ENCODE data around the gene LIX1.

Gene LIX1

DNA sequence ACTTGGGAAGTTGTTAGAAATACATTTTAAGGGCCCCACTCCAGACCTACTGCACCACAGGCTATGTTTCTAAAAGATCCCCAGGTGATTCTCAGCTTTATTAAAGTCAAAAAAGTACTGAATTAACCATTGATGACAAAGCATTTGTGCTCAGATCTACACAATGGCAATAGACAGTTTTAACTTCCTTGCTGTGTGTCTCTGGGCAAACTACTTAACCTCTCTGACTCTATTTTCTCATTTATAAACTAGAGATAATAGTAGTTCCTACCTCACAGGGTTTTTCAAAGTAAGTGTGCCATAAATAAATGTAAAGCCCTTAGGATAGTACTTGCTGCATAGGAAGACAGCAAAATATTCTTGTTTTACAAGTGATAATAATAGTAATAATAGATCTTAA is 66.3 kb downstream of the LIX1 start:
- no peak for DNase-seq (ENCODE audit: low read depth in 3 of 3, low spot score in 1 of 3)

DNA sequence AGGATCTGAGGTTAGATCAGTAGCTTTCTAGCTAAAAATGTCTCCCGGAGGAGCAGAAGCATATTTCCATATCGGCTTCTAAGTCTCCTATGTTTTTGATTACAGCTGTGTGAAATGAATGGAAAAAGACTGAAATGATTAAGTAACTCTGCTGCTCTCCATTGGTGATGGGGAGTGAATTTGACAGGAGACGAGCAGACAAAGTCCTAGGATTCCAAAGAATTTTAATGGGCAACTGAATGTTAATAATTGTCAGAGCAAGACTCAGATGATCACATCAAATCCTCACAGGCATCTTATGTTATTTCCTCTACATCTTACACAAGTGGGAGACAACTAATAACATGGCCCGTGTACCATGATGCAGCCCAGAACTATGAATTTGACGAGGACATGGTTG is 66.8 kb downstream of the LIX1 start:
- DNase-seq (ENCODE audit: low read depth in 3 of 3, low spot score in 1 of 3), result no peak

DNA sequence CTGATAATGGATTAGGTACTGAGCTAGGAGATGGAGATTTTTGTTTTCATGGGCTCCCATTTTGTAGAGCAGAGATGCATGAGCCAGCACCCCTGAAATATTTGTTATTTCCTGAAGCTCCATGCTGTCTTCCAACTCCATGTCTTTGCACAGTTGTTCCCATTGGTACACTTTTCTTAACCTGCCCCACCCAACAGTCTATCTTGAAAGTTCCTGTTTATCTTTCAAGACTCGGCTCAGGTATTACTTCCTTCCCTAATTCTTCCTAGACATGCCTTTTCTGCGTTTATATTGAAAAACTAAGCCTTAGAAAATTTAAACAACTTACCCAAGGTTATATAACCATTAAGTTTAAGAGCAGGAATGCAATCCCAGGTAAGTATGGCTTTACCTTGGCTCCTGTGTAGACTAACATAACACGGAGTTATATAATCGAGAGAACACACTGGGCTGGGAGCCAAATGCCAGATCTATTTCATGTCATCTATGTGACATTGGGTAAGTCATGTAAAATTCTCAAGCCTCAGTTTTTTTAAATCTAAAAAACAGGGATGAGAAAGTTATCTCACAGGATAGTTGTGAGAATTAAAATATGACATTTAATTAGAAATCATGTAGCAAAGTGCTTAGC is 67.4 kb downstream of the LIX1 start:
- DNase-seq (ENCODE audit: low read depth in 3 of 3, low spot score in 1 of 3), result no peak

DNA sequence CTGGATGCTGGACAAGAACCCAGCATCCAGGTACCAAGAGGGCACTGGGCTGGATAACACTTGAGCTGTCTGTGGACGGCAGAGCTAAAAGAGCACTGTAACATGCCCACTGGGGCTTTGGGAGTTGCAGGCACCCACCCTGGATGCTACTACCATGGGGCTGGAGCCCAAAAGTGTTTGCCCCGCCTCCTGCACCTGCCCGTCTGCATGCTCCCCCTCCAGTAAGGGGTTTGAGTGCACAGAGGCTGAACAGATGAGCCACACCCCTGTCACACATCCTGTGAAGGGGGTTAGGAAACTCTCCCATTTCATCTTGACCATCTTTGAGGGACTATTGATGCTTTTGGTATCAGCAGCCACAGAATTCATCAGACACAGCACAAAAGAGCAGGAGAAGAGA is 69.0 kb downstream of the LIX1 start:
- no peak for DNase-seq (ENCODE audit: low read depth in 3 of 3, low spot score in 1 of 3)

DNA sequence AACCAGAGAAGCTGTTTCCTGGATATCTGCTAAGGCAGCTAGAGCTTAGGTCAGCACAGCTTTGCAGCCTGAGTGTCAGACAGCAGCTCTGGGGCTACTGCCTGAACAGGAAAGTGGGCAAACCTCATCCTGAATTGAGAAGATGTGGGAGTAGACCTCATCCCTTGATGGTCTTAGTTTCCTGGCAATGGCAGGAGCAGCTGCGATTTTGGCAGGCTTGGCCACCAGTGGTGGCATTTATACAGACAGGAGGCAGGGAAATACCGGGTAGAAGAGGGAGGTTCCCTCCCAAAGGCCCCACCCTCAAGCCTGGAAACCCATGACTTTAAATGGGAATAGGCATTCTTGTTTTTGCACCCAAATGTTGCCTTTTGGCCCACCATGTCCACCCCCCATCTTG is 69.7 kb downstream of the LIX1 start:
- DNase-seq (ENCODE audit: low read depth in 3 of 3, low spot score in 1 of 3), result no peak

DNA sequence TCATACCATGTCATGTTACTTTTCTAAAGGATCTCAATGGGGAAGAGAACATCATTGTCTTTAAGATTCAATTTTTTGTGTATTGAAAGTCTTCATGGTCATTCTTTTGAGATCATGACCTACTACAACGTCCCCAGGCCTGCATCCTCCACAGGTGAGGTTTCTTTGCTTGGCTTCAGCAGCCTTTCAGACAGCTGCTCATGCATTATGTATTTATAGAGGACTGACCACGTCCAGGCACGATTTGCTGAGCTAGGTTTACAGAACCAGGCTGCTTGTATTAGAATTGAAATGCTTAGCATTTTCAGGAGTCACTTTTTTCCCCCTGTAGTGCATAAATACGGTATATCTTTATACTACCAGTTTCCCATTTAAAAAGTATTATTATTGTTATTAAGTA is 70.4 kb downstream of the LIX1 start:
- no peak for DNase-seq (ENCODE audit: low read depth in 3 of 3, low spot score in 1 of 3)

DNA sequence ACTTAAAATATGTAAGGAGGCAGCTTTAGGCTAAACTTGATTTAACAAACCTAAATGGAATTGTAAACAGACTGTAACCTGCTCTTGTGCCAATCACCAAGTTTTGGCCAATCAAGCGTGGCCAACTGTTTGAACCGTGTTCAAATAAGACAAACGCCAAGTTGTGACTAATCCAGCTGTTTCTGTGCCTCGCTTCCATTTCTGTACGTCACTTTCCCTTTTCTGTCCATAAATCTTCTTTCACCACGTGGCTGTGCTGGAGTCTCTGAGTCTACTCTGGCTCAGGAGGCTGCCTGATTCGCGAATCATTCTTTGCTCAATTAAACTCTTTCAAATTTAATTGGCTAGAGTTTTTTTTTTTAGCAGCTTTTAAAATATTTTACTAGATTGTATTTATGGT is 71.3 kb downstream of the LIX1 start:
- DNase-seq (ENCODE audit: low read depth in 3 of 3, low spot score in 1 of 3), result no peak

DNA sequence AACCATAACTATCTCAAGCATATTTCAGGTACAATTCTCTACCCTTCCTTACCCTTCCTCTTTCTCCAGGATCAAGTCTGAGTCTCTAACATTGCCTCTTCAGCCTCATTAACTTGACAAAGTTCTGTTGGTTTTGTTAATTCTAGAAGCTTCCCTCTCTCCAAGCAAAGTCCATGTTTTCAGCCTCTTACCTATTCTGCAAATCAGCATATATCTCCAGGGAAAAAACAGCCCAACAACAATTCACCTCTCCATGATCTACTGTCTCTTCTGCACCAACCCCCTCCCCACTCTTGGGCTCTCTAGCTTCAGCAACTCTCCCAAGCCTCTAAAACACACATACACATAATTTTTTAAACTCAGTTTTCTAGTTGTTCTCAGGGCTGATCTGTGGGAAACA is 72.2 kb downstream of the LIX1 start:
- DNase-seq (ENCODE audit: low read depth in 3 of 3, low spot score in 1 of 3), result no peak

DNA sequence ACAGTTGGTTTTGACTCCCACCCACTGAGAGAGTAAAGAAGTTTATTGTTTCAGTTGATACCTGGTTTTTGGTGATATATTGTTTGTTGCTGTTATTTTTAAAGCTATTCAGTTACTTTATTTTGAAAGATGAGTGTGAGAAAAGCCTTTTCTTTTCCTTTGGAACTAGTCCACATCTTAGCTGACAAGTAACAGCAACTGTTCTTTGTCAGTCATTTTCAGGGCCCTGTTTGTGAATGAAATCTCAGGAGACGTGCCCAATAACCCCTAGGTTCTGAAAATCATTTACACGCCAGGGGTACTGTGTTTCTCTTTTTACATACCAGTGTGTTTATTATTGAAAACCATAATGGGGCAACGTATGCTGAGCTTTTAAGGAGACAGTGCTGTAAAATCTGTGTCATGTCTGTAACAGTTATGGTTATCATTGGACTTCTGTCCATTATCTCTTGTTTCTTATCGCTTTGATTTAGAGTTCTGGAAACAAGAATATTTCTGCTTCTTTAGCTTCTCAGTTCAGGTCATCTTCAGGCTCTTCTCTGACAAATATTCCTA is 75.0 kb downstream of the LIX1 start:
- DNase-seq (ENCODE audit: low read depth in 3 of 3, low spot score in 1 of 3), result no peak

DNA sequence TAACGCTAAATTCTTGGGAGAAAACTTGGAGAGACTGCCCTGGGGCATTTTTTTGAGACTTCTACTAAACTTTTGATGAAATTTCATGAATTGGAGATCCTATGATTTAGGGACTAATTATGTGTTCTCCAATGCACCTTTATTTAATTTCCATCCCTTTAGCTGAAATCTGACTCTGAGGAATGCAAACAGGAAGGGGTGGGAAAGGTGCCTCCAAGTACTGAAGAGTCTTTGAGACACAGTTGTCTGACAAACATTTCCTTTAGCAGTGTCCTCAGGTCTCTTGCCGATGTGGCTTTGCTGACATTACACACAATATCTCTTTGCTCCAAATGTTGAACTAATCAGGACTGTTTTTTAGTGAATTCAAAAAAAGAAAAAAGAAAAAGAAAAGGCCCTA is 76.9 kb downstream of the LIX1 start:
- no peak for DNase-seq (ENCODE audit: low read depth in 3 of 3, low spot score in 1 of 3)

DNA sequence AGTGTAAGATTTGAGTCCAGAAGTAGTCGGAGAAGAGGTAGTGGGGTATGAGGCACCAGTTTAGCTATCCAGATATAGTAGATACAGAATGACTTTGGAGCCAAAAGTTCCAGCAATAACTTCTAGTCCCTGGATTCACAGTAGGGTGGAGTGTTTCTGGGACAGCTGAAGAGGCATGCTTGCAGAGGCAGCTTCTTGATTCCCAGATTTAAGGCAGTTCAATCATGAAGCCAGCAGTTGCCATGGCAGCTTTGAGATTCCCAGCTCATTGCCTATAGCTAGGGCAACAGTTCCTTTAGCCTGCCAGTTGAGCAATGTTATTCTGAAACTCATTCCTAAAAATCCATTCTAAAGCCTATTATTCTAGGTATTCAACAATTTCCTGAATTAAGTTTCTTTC is 79.2 kb downstream of the LIX1 start:
- no peak for DNase-seq (ENCODE audit: low read depth in 3 of 3, low spot score in 1 of 3)

DNA sequence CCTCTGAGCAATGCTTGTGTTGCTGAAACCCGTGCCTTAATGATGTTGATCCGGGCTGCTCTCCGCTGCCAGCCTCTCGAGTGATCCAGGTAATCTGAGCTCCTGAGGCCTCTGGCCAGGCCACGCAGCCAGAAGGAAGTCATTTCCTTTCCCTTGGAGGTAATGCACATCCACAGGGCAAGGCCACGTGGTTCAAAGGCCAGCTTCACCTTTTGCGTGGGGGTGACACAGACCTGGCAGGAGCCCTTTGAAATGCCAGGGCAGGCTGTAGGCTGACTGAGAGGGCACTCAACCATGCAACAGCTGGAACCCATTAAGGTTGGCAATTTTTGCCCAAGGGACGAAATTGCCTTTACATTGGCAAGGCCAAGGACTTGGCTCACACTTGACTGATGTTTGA is 80.4 kb downstream of the LIX1 start:
- DNase-seq (ENCODE audit: low read depth in 3 of 3, low spot score in 1 of 3), result no peak

DNA sequence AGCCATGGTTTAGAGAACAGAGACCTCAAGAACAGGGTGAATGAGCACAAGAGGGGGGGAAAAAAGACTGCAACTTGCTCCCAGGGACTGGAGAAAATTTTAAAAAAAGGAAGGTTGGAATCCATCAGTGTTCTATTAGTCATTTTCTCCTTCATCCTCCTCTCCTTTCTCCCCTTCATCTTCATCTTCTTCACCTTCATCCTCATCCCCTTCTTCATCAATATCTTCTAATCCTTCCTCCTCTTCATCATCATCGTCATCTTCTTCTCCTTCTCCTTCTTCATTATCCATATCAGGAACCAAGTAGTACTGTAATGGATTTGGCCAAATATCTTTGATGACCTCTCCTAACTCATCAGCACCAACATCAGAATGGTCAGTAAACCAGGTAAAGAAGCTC is 86.1 kb downstream of the LIX1 start:
- DNase-seq (ENCODE audit: low read depth in 3 of 3, low spot score in 1 of 3), result no peak

DNA sequence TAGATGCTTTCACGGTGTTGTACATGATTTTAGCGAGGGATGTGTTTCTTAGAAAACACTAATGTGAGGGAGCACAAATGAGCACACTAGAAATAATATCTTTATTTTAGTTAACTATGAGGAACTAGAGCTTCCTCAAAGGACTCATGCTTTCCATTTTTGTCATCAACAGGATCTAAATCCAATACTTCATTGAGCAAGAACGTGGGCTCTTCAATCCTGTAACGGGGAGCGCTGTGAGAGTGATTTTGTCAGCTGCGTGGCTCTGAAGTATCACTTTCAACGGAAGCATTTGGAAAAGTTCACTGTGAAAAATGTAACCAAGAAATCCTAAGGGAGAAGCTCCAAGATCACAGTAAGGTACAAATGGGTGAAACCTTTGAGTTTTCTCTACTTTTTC is 93.2 kb downstream of the LIX1 start:
- DNase-seq (ENCODE audit: low read depth in 3 of 3, low spot score in 1 of 3), result no peak

DNA sequence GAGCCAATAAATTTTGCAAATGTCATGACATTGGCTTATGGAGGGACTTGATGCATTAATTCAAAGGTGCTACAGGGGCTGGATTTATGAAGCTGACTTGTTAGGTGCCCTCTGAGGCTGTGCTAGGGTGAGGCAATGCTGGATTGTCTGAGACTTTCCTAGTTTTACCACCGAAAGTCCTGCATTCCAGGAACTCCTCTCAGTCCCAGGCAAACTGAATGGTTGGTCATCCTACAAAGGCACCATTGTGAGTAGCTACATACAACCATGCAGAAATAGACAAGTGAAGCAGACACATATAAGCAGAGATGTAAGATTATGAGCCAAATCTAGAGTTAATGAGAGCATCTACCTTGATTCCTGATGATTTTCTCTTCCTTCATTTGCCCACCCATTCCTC is 95.3 kb downstream of the LIX1 start:
- no peak for DNase-seq (ENCODE audit: low read depth in 3 of 3, low spot score in 1 of 3)

DNA sequence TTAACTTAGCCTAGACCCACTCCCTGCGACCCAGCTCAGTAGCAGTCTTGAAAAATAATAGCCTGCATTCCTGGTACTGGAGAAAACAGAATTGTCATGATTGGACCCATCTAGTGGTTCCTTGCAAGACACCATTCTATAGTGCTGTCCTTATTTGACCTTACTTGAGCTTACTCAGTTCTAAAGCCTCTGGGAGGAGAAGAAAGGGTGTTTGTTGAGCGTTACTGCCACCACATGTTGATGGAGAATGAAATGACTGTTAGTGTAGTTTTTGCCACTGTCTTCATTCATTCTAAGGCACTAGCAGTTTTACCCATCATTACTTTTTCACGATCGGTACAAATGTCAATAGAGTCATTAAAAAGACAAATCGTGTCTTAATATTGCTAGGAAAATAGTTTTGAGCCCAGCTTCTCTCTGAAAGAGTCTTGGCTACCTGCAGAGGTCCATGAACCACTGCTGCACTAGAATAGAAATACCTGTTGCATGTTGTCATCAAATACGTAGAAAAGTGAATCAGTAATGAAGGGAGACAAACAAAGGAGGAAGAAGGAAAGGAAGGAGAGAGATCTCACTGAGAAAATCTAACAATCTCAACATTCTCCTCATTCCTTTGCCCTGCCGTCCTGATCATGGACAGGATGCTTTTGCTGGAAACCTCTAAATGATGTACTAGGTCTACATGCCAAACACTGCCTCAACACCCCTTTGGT is 96.0 kb downstream of the LIX1 start:
- no peak for DNase-seq (ENCODE audit: low read depth in 3 of 3, low spot score in 1 of 3)

DNA sequence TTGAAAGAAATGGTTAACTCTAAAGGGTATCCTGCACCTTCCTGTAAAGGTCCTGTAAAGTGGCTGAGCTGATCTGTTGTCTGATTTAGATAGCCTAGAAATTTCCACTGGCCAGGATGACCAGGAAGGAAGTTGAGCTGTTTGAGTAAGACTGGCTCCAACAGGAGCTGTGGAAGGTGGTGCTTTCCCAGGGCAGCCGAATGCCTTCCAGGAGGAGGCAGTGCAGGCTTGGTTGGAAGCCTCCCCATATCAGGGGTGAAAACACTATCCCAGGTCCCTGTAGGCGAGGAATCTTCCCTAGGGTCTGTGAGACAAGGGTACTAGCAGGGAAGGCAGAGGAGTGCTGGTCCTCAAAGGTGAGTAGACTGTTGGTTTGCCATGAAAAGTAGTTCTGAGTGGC is 98.4 kb downstream of the LIX1 start:
- DNase-seq (ENCODE audit: low read depth in 3 of 3, low spot score in 1 of 3), result no peak

DNA sequence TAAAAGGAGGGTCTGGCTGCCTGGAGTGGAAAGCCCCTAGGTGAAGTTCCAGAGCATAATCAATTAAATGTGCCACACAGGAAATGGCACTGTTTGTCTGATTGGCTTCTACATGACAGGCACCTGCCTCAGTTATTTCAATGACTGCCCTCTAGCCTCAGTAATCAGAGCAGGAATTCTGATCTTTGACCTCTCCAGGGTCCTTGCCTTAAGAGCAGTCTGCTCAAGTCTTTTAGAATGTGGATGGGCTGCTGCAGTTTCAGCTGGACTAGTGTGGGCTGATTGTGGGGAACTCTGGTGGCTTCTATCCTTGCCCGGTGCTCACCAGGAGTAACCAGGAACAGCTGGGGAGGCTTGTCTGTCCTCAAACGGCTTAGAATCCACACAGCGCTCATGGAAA is 98.9 kb downstream of the LIX1 start:
- DNase-seq (ENCODE audit: low read depth in 3 of 3, low spot score in 1 of 3), result no peak

DNA sequence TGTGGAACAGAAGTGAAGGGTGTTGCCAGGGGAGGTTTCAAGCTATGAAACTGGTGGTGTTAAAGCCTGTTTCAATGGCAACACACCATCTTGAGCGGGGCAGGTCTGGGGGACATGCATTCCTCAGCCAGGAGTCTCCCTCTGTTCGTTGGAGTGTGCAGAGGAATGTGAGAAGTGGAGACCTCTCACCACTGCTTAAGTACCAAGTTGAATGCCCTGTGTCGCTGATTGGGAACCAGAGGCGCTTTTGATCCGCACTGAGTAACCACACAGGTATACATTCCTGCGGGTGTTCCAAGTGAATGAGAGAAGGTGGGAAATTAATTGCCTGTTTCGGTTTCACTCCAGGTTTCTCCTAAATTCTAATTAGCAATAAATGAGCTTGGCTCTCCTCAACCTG is 99.4 kb downstream of the LIX1 start:
- no peak for DNase-seq (ENCODE audit: low read depth in 3 of 3, low spot score in 1 of 3)

All from stimulated activated CD4-positive, alpha-beta T cell treated with anti-CD3 and anti-CD28 coated beads, TNF-alpha, amount 100 ng/mL, for 1 hour (primary cell).